GM10248 (cell line): ENCODE measurements around the gene AGMO.

Source experiments
- CTCF ChIA-PET: fragments of 300-600 bp; sonication (Branson Sonifier 250); formaldehyde crosslinking; extraction: SDS; loops from one replicate; lab custom pipeline; 2021; ENCODE audit warnings: antibody characterized with exemption; lab: Yijun Ruan, JAX
- POLR2A ChIA-PET: fragments of 350-650 bp; sonication (Branson Sonifier 250); formaldehyde crosslinking; extraction: SDS; loops from one replicate; lab custom pipeline; 2020; ENCODE audit warnings: antibody characterized with exemption; lab: Yijun Ruan, JAX
- DNase-seq: peaks from one replicate; pipeline ENCODE4 v3.0.0; 2012; ENCODE audit errors: extremely low spot score
- CTCF ChIP-seq: IDR thresholded peaks from 2 replicates; pipeline ENCODE4 v1.5.1; 2012; ENCODE audit warnings: mild to moderate bottlenecking, low read depth; ENCODE audit errors: extremely low read depth, missing control alignments, control extremely low read depth

AGMO gene

GRCh38 chr7:15503603-15504290 is 58.1 kb downstream of the AGMO start:
- no peak for DNase-seq
- TF ChIP-seq CTCF: no peak
- CTCF ChIA-PET: no interaction called here
- POLR2A ChIA-PET: no interaction called here

DNA sequence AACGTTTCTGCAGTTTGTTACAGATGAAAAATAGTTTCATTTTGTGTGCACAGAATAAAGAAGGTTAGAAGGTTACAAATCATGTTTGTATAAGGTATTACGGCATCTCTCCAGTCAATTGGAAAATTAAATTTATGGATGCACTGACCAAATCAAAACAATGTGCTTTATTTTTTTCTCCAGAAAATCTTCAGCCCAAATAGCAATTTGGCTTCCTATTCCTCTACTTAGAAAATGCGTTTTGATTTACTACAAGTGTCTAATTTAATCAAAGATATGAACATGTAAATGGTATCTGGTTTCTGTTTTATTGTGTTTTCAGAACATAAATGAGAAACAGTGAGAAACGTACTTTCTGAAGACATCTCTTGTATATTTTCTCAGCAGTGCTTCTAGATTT is 63.4 kb downstream of the AGMO start:
- POLR2A ChIA-PET: no interaction called here
- no peak for DNase-seq
- no peak for TF ChIP-seq CTCF
- CTCF ChIA-PET: no interaction called here

DNA sequence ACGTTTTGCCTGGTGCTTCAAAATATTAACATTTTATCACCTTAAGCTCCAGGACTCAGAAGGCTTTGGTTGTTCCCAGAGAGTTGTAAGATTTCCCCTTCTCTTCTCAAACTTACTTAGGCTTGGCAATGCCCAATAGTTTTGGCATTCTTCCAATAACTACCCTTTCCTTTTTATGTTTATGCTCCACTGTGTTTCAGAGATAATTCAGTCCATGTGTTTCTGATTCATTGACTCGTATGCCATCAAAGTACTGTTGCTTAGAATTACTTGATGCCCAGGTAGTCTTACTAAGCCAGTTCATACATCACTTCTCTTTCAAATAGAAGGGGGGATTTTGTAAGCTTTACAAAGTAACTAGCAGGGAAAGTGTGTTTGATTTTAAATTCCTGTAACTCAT is 66.6 kb downstream of the AGMO start:
- DNase-seq: no peak
- no peak for TF ChIP-seq CTCF
- ChIA-PET CTCF (interaction anchor here (1.4 kb wide), 1 partner anchor 9 kb away, joined by 3 read pairs; no protein-coding TSS in a partner anchor), POLR2A (no interaction called here)

GRCh38 chr7:15494711-15495110 is 67.1 kb downstream of the AGMO start:
- CTCF ChIA-PET: interaction anchor here (1.4 kb wide), 1 partner anchor 8 kb away, joined by 3 read pairs; no protein-coding TSS in a partner anchor
- no peak for TF ChIP-seq CTCF
- POLR2A ChIA-PET: no interaction called here
- DNase-seq: no peak

DNA sequence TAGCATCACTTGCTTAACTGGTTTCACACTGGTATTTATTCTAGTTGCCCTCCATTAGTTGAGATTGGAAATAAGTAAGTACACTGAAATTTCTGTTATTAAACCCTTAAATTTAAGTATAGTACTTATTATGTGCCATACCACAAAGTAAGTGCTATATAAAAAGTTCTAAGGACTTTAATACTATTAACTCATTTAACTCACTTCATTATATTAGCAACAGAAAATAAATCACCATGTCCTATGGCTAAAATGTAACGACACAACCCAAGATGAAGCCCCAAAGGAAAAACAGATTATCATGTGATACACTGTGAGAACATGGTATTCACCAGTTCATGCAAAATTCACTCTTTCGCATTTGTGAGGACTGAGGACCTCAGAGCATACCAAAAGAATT is 70.5 kb downstream of the AGMO start:
- POLR2A ChIA-PET: no interaction called here
- CTCF ChIA-PET: no interaction called here
- no peak for TF ChIP-seq CTCF

DNA sequence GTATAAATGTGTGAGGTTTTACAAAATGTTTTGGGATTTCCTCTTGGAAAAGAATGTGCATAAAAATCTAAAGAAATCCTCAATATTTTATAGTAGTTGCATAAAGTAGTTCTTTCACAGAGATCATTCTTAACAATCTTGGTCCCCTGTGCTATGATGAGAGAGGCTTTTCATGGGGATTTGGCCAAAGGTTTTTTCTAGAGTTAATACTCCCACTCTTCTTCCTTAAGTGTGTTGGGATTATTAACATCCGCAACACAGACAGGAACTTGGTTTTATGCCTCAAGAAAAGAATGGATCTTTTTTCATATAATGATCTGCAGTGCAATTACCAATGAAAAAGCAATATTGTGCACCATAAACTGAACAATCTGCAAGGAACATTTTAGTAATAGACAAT is 71.5 kb downstream of the AGMO start:
- no peak for TF ChIP-seq CTCF
- POLR2A ChIA-PET: no interaction called here
- DNase-seq: no peak
- CTCF ChIA-PET: interaction anchor here (1.2 kb wide), 1 partner anchor 47 kb away, joined by 3 read pairs; no protein-coding TSS in a partner anchor

More for the DNA sequence above, 70.5 kb downstream of the AGMO start:
- no peak for DNase-seq
